Common myeloid progenitor, CD34-positive (primary cell): ENCODE measurements around the gene MYO16.

ENCODE experiments used
- CTCF ChIA-PET: fragments of 350-600 bp; sonication (Branson Sonifier 250); formaldehyde crosslinking; loops from one replicate; lab custom pipeline; 2021; ENCODE audit warnings: antibody characterized with exemption; lab: Charles Lee
- POLR2A ChIA-PET: fragments of 350-600 bp; sonication (Branson Sonifier 250); formaldehyde crosslinking; loops from one replicate; lab custom pipeline; 2021; ENCODE audit warnings: antibody characterized with exemption; lab: Charles Lee
- DNase-seq, 3 donors: peaks; one replicate each; pipeline versions ENCODE4 v3.0.0 to v3.0.0-alpha.2; 2013
- H3K27ac ChIP-seq, 2 experiments: 1 replicate in 1 of 2; 2 replicates in 1 of 2; pipeline ENCODE4 v1.7.0; 2013; ENCODE audit warnings: inconsistent platforms in 2 of 2, low read length in 2 of 2, mild to moderate bottlenecking in 2 of 2, low read depth in 1 of 2, moderate library complexity in 1 of 2; ENCODE audit not compliant: severe bottlenecking in 2 of 2, insufficient read depth in 1 of 2, poor library complexity in 1 of 2
- H3K27me3 ChIP-seq, 5 experiments: replicated peaks in 2 of 5; 1 replicate in 3 of 5; 2 replicates in 2 of 5; pipeline versions ENCODE4 v1.6.1 to v1.7.0; 2013; ENCODE audit warnings: low read length in 4 of 5, mild to moderate bottlenecking in 2 of 5, moderate library complexity in 2 of 5, inconsistent platforms in 1 of 5; ENCODE audit not compliant: insufficient read depth in 5 of 5, control insufficient read depth in 4 of 5
- H3K36me3 ChIP-seq, 4 experiments: 1 replicate in 2 of 4; 2 replicates in 2 of 4; pipeline versions ENCODE4 v1.6.1 to v1.7.0; 2013; ENCODE audit warnings: low read length in 3 of 4, control low read depth in 1 of 4, mild to moderate bottlenecking in 1 of 4; ENCODE audit not compliant: control insufficient read depth in 4 of 4, insufficient read depth in 4 of 4
- H3K4me1 ChIP-seq, 4 experiments: 1 replicate in 3 of 4; 2 replicates in 1 of 4; pipeline versions ENCODE4 v1.6.1 to v1.7.1; 2013; ENCODE audit warnings: low read length in 3 of 4, mild to moderate bottlenecking in 3 of 4, control low read depth in 1 of 4, inconsistent platforms in 1 of 4, moderate library complexity in 1 of 4; ENCODE audit not compliant: control insufficient read depth in 4 of 4, insufficient read depth in 4 of 4; ENCODE audit errors: control extremely low read depth in 1 of 4
- H3K4me3 ChIP-seq, 7 experiments: 1 replicate in 4 of 7; 2 replicates in 3 of 7; pipeline versions ENCODE4 v1.5.1 to v1.7.0; 2013; ENCODE audit warnings: mild to moderate bottlenecking in 7 of 7, low read length in 6 of 7, moderate library complexity in 6 of 7, inconsistent platforms in 2 of 7, low read depth in 2 of 7, control low read depth in 1 of 7; ENCODE audit not compliant: insufficient read depth in 4 of 7, control insufficient read depth in 1 of 7; ENCODE audit errors: extremely low read depth in 1 of 7
- H3K9me3 ChIP-seq, 5 experiments: 1 replicate in 4 of 5; 2 replicates in 1 of 5; pipeline versions ENCODE4 v1.6.1 to v1.7.1; 2013; ENCODE audit warnings: low read length in 4 of 5, mild to moderate bottlenecking in 2 of 5, inconsistent platforms in 1 of 5, low read depth in 1 of 5, moderate library complexity in 1 of 5; ENCODE audit not compliant: control insufficient read depth in 4 of 5, insufficient read depth in 2 of 5; ENCODE audit errors: control extremely low read depth in 1 of 5
- WGBS: methylation state at CpG from one replicate; pipeline ENCODE4 v1.1.5; 2013; ENCODE audit not compliant: insufficient coverage; 5-methylcytosine and 5-hydroxymethylcytosine counted together

The MYO16 gene

DNA sequence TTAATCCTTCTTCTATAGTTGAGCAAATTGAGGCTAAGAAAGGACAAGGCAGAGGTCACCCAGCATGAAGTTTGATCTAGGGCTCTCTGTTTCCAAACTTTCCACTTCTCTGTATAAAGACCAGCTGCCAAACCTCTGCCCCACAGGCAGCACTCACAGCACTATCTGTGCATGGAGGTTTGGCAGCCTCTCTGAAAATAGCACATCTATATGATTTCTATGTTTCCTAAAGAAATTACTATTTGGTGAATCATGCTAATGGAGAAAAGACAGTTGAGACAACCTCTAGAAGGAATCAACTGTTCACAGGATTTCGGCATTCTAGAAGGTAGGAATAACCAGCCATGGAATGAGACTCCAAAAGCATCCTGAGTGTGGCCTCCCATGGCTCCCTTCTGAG lies 602.5 kb downstream of the MYO16 start:
- Histone ChIP-seq H3K36me3 (no peaks in the 10 kb centered on the region), H3K4me1 (no peaks in the 10 kb centered on the region), H3K4me3 (no peak overlapping the region), H3K27ac (no peak overlapping the region), H3K27me3 (peaks cover 0 to 3% (median 0%) of the 10 kb centered on the region in 5 experiments), H3K9me3 (peaks cover 0 to 7% (median 3%) of the 10 kb centered on the region in 5 experiments)
- CTCF ChIA-PET = no interaction called here
- WGBS = 90% methylated on average over 1 of the region's 1 CpG
- POLR2A ChIA-PET = no interaction called here
- no peak for DNase-seq

DNA sequence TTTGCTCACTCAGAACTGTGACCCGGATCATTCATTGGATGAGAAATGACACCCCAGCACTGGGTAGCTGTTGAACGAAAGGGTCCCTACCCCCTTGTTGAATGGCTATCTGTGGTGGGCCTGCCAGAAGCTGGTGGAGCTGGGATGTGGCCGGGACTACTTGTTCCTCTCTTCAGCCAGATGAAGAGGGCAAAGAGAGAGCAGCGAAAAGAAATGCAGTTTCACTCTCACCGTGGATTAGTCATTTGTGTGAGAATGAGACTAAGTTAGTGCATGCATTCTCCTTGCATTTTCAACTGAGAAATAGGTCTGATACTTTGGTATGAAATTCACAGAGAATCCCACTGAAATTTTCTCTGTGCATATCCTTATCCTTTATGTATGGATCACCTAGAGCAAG lies 603.9 kb downstream of the MYO16 start:
- peaks cover 0 to 7% (median 2%) of the 10 kb centered on the region in 5 experiments for H3K9me3 ChIP-seq
- H3K4me3 ChIP-seq = no peak overlapping the region
- CTCF ChIA-PET = no interaction called here
- POLR2A ChIA-PET = no interaction called here
- WGBS = 94% methylated on average over 5 of the region's 5 CpGs
- no peaks in the 10 kb centered on the region for H3K36me3 ChIP-seq
- H3K4me1 ChIP-seq = no peaks in the 10 kb centered on the region
- no peak overlapping the region for H3K27ac ChIP-seq
- DNase-seq = no peak
- peaks cover 0 to 3% (median 0%) of the 10 kb centered on the region in 5 experiments for H3K27me3 ChIP-seq

GRCh38 chr13:109235901-109236300 lies 606.5 kb downstream of the MYO16 start:
- H3K4me1 ChIP-seq = no peaks in the 10 kb centered on the region
- ChIA-PET CTCF (no interaction called here), POLR2A (no interaction called here)
- H3K4me3 ChIP-seq = no peak overlapping the region
- peaks cover 0 to 3% (median 0%) of the 10 kb centered on the region in 5 experiments for H3K27me3 ChIP-seq
- H3K9me3 ChIP-seq = peaks cover 0 to 2% (median 0%) of the 10 kb centered on the region in 5 experiments
- no peak for DNase-seq
- H3K36me3 ChIP-seq = no peaks in the 10 kb centered on the region
- WGBS = 94% methylated on average over 5 of the region's 6 CpGs
- no peak overlapping the region for H3K27ac ChIP-seq

DNA sequence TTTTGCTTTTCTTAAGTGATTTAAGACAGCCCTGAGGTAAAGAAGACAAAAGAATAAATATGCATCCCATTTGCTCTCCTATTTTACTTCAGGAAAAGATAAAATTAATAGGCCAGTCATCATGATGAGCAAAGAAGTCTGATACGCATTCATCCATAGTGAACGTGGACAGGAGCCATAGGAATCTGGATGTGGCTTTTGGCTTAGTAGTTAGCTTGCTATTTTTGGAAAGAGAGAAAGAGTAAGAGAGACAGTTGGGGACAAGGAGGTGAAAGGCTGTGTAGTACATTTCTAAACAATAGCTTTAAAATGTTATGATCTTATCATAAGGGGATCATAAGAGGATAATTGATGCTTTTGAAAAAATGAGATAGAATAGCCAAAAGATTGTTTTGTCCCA lies 611.7 kb downstream of the MYO16 start:
- WGBS = 100% methylated on average over 2 of the region's 2 CpGs

DNA sequence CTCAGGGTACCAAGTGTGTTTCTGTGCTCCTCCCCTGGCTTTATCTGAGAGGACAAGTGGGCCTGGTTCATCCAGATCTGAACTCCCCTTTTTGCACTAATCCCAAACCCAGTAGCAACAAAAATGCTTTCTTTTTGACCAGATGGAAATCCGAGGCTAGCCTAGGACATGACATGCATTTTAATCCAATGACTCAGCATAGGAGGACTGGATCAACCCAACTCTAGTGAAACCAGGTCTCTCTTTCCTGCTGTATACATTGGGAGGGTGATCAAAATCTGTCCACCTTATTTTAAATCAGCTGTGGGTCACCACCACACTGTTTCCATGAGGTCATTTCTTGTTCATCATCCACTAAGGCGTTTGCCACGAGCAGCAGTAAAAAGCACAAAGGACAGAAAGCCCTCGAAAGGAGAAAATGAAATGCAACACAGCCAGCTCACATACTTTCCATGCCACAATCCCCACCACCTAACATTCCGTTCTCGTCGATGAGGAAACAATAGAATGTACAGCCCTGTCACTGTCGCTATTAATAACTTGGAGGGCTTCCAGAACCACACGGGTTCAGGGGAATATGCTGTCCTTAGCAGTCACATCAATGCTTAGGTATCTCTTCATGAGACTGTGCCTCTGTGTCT lies 614.0 kb downstream of the MYO16 start:
- Histone ChIP-seq H3K27ac (no peak overlapping the region), H3K4me1 (no peaks in the 10 kb centered on the region), H3K9me3 (peaks cover 0 to 3% (median 0%) of the 10 kb centered on the region in 5 experiments), H3K36me3 (no peaks in the 10 kb centered on the region), H3K4me3 (no peak overlapping the region), H3K27me3 (peaks cover 0 to 4% (median 0%) of the 10 kb centered on the region in 5 experiments)
- ChIA-PET POLR2A (no interaction called here), CTCF (no interaction called here)
- WGBS = 23% methylated on average over 8 of the region's 9 CpGs
- no peak for DNase-seq

More for the DNA sequence above, 611.7 kb downstream of the MYO16 start:
- H3K4me3 ChIP-seq = no peak overlapping the region
- POLR2A ChIA-PET = no interaction called here
- no peaks in the 10 kb centered on the region for H3K9me3 ChIP-seq
- no peaks in the 10 kb centered on the region for H3K36me3 ChIP-seq
- H3K4me1 ChIP-seq = no peaks in the 10 kb centered on the region
- H3K27me3 ChIP-seq = peaks cover 0 to 7% (median 0%) of the 10 kb centered on the region in 5 experiments
- H3K27ac ChIP-seq = no peak overlapping the region
- no peak for DNase-seq
- CTCF ChIA-PET = no interaction called here

DNA sequence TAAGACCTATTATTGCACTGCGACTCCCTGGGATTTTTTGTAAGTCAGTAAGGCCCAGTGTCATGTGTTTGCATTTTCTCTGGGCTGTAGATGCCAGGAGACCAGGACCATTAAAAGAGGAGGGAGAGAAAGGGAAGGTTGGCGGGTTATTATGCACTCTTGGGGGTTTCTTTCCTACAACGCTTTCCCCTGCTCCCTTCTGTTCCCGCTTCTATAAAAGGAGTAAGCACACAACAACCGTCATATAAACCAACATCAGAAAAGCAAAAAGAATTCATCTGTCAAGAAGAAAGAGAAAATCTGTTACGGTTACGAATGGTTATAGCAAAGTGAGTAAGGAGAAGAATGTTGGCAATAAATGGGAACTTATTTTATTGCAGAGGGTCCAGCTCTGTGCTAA lies 615.2 kb downstream of the MYO16 start:
- Histone ChIP-seq H3K27me3 (peaks cover 0 to 4% (median 0%) of the 10 kb centered on the region in 5 experiments), H3K27ac (no peak overlapping the region), H3K4me1 (no peaks in the 10 kb centered on the region), H3K36me3 (no peaks in the 10 kb centered on the region), H3K9me3 (peaks cover 0 to 3% (median 0%) of the 10 kb centered on the region in 5 experiments), H3K4me3 (no peak overlapping the region)
- ChIA-PET CTCF (no interaction called here), POLR2A (no interaction called here)
- DNase-seq = no peak
- WGBS = 100% methylated on average over 3 of the region's 7 CpGs

- H3K36me3 ChIP-seq = no peaks in the 10 kb centered on the region
- H3K4me1 ChIP-seq = no peaks in the 10 kb centered on the region
- ChIA-PET CTCF (no interaction called here), POLR2A (no interaction called here)
- H3K27me3 ChIP-seq = peaks cover 0 to 4% (median 0%) of the 10 kb centered on the region in 5 experiments
- WGBS = 100% methylated on average over 1 of the region's 1 CpG
- no peak for DNase-seq
- no peak overlapping the region for H3K27ac ChIP-seq
- no peak overlapping the region for H3K4me3 ChIP-seq
- H3K9me3 ChIP-seq = peaks cover 0 to 3% (median 0%) of the 10 kb centered on the region in 5 experiments
These were observed 616.6 kb downstream of the MYO16 start for GRCh38 chr13:109246001-109246400.
